B cell (primary cell): ENCODE results near the gene SCN3B. TPM values are rescaled to one million over a fixed set of nuclear protein-coding genes. Genes with fewer than 3 reads are reported as not detected.

Experiments
- ATAC-seq: fragments of 200-7000 bp; cut with Tn5 transposase; one replicate; pipeline ENCODE4 v1.10.0; 2021; ENCODE audit warnings: low read depth, mild to moderate bottlenecking, moderate number of reproducible peaks, moderate library complexity
- CTCF ChIA-PET: fragments of 350-600 bp; sonication (Branson Sonifier 250); formaldehyde crosslinking; loops from one replicate; lab custom pipeline; 2021; ENCODE audit warnings: antibody characterized with exemption, inconsistent platforms; lab: Charles Lee
- POLR2A ChIA-PET: fragments of 350-600 bp; sonication (Branson Sonifier 250); formaldehyde crosslinking; loops from one replicate; lab custom pipeline; 2021; ENCODE audit warnings: antibody characterized with exemption; lab: Charles Lee
- DNase-seq: peaks from one replicate; pipeline ENCODE4 v3.0.0; 2013
- H2AFZ ChIP-seq: 2 replicates; pipeline ENCODE4 v1.6.1; 2012; ENCODE audit warnings: mild to moderate bottlenecking, low read depth, low read length; ENCODE audit not compliant: insufficient read depth, poor library complexity, severe bottlenecking
- H3K27ac ChIP-seq, 2 donors: 1 replicate in 1 of 2; 2 replicates in 1 of 2; pipeline ENCODE4 v1.5.1; 2012 to 2013; ENCODE audit warnings: low read length in 2 of 2, mild to moderate bottlenecking in 2 of 2, moderate library complexity in 1 of 2
- H3K27me3 ChIP-seq, 4 experiments: fragments of 200-600 bp in 1 of 4; sonication (generic) in 1 of 4; replicated peaks in 1 of 4; 1 replicate in 2 of 4; 2 replicates in 2 of 4; pipeline versions ENCODE4 v1.6.1 to v1.7.0; 2013 to 2016; ENCODE audit warnings: low read length in 3 of 4, mild to moderate bottlenecking in 2 of 4, mixed read lengths in 1 of 4, moderate library complexity in 1 of 4; ENCODE audit not compliant: insufficient read depth in 4 of 4, control insufficient read depth in 3 of 4; ENCODE audit errors: control extremely low read depth in 1 of 4
- H3K36me3 ChIP-seq, 2 experiments: replicated peaks in 1 of 2; 1 replicate in 1 of 2; 2 replicates in 1 of 2; pipeline versions ENCODE4 v1.6.1 to v1.7.1; 2013; ENCODE audit warnings: low read length in 1 of 2; ENCODE audit not compliant: insufficient read depth in 2 of 2, control insufficient read depth in 1 of 2; ENCODE audit errors: control extremely low read depth in 1 of 2, extremely low read depth in 1 of 2
- H3K4me1 ChIP-seq, 2 donors: fragments of 200-600 bp in 1 of 2; sonication (generic) in 1 of 2; 1 replicate in 1 of 2; 2 replicates in 1 of 2; pipeline versions ENCODE4 v1.5.1 to v1.6.1; 2013 to 2017; ENCODE audit warnings: low read length in 2 of 2; ENCODE audit not compliant: control insufficient read depth in 2 of 2, insufficient read depth in 2 of 2
- H3K4me2 ChIP-seq: replicated peaks from 2 replicates; pipeline ENCODE3; 2012; ENCODE audit warnings: mild to moderate bottlenecking, low read depth, low read length; ENCODE audit not compliant: poor library complexity, severe bottlenecking
- H3K4me3 ChIP-seq, 5 experiments: fragments of 200-600 bp in 1 of 5; sonication (generic) in 1 of 5; 1 replicate in 3 of 5; 2 replicates in 2 of 5; pipeline versions ENCODE4 v1.5.1 to v1.7.0; 2011 to 2016; ENCODE audit warnings: low read length in 4 of 5, mild to moderate bottlenecking in 4 of 5, low read depth in 2 of 5, control low read depth in 1 of 5, moderate library complexity in 1 of 5; ENCODE audit not compliant: insufficient read depth in 1 of 5; ENCODE audit errors: control extremely low read depth in 1 of 5, extremely low read depth in 1 of 5
- H3K79me2 ChIP-seq: fragments of 200-600 bp; sonication (generic); one replicate; pipeline ENCODE4 v1.6.0; 2016; ENCODE audit warnings: low read length; ENCODE audit not compliant: control insufficient read depth, insufficient read depth
- H3K9ac ChIP-seq: fragments of 200-600 bp; sonication (generic); 2 replicates; pipeline ENCODE4 v1.6.1; 2017; ENCODE audit warnings: mild to moderate bottlenecking, low read length, moderate library complexity
- H3K9me3 ChIP-seq, 3 donors: one replicate each; pipeline versions ENCODE4 v1.6.1 to v1.7.1; 2013; ENCODE audit warnings: low read length in 2 of 3; ENCODE audit not compliant: control insufficient read depth in 2 of 3, insufficient read depth in 1 of 3; ENCODE audit errors: control extremely low read depth in 1 of 3
- H4K20me1 ChIP-seq: 2 replicates; pipeline ENCODE4 v1.6.0; 2012; ENCODE audit warnings: mild to moderate bottlenecking, low read length; ENCODE audit not compliant: insufficient read depth, control insufficient read depth, poor library complexity, severe bottlenecking
- H3K27ac Mint-ChIP-seq: one replicate; pipeline ENCODE4 v1.8.0; 2021; ENCODE audit warnings: mixed read lengths
- H3K27me3 Mint-ChIP-seq: one replicate; pipeline ENCODE4 v1.8.0; 2021; ENCODE audit warnings: mixed read lengths
- H3K4me1 Mint-ChIP-seq: one replicate; pipeline ENCODE4 v1.8.0; 2021; ENCODE audit warnings: mixed read lengths
- H3K4me3 Mint-ChIP-seq: one replicate; pipeline ENCODE4 v1.8.0; 2021; ENCODE audit warnings: mixed read lengths
- H3K9me3 Mint-ChIP-seq: one replicate; pipeline ENCODE4 v1.8.0; 2022; ENCODE audit warnings: mixed read lengths; ENCODE audit not compliant: insufficient read depth
- EZH2 ChIP-seq: IDR thresholded peaks from 2 replicates; pipeline ENCODE4 v1.6.1; 2012; ENCODE audit warnings: borderline replicate concordance, low read depth, mild to moderate bottlenecking, moderate library complexity, low read length; ENCODE audit not compliant: insufficient read depth, poor library complexity, severe bottlenecking
- WGBS: methylation state at CpG from one replicate; pipeline ENCODE4 v1.1.5; 2013; ENCODE audit warnings: missing lambda C conversion rate; ENCODE audit not compliant: insufficient coverage; 5-methylcytosine and 5-hydroxymethylcytosine counted together
- intact Hi-C: fragments of 100-400 bp; cut with micrococcal nuclease; formaldehyde crosslinking; loops from one replicate; pipeline ENCODE4 v1.10.0; 2022
- polyA plus RNA-seq: library from polyadenylated mRNA; depleted of rRNA; stranded (reverse); fragments of >200 nt; gene quantifications from 2 replicates; pipeline ENCODE4 v1.2.3, GENCODE V29; 2012
- total RNA-seq, 2 donors: library from RNA; stranded (reverse); fragments of 120-200 nt in 1 of 2; gene quantifications; 1 replicate in 1 of 2; 2 replicates in 1 of 2; pipeline versions ENCODE4 v1.2.3 to v1.2.4, GENCODE V29; 2013 to 2022
- TF ChIP-seq, protein P1 (sequence below): fragments of 200-600 bp; IDR thresholded peaks from one replicate; pipeline ENCODE4 v1.8.0; 2022; ENCODE audit warnings: antibody characterized with exemption, mild to moderate bottlenecking

Gene SCN3B
- total and polyA plus RNA-seq, 2 donors (not counting 1 experiment from before 2014, with no cell fraction given), result not detected

GRCh38 chr11:123642435-123642834, 12.0 kb downstream of the SCN3B start:
- no peaks in the 10 kb centered on the region for H4K20me1 ChIP-seq
- H3K27me3 Mint-ChIP-seq, result peaks cover 37% of the 10 kb centered on the region
- H3K9ac ChIP-seq, result no peak overlapping the region
- no peaks in the 10 kb centered on the region for H3K9me3 Mint-ChIP-seq
- H3K27ac Mint-ChIP-seq, result no peak overlapping the region
- peaks cover 0 to 13% (median 5%) of the 10 kb centered on the region in 4 experiments for H3K27me3 ChIP-seq
- H3K4me1 ChIP-seq, result peaks cover 0 to 6% of the 10 kb centered on the region in 2 donors
- H3K4me1 Mint-ChIP-seq, result peaks cover 3% of the 10 kb centered on the region
- no peaks in the 10 kb centered on the region for H3K79me2 ChIP-seq
- no peak overlapping the region for H3K4me3 Mint-ChIP-seq
- H3K4me3 ChIP-seq, result no peak overlapping the region
- no peaks in the 10 kb centered on the region for H3K36me3 ChIP-seq
- ChIA-PET POLR2A (no interaction called here), CTCF (interaction anchor here (2.3 to 3.3 kb wide), 2 partner anchors 10 to 64 kb away, joined by 5 to 28 read pairs; no protein-coding TSS in a partner anchor)
- no peaks in the 10 kb centered on the region for H3K9me3 ChIP-seq
- DNase-seq (no peak), ATAC-seq (no peak)
- H3K27ac ChIP-seq, result no peak overlapping the region
- TF ChIP-seq EZH2, result no peak
- TF ChIP-seq, protein P1, sequence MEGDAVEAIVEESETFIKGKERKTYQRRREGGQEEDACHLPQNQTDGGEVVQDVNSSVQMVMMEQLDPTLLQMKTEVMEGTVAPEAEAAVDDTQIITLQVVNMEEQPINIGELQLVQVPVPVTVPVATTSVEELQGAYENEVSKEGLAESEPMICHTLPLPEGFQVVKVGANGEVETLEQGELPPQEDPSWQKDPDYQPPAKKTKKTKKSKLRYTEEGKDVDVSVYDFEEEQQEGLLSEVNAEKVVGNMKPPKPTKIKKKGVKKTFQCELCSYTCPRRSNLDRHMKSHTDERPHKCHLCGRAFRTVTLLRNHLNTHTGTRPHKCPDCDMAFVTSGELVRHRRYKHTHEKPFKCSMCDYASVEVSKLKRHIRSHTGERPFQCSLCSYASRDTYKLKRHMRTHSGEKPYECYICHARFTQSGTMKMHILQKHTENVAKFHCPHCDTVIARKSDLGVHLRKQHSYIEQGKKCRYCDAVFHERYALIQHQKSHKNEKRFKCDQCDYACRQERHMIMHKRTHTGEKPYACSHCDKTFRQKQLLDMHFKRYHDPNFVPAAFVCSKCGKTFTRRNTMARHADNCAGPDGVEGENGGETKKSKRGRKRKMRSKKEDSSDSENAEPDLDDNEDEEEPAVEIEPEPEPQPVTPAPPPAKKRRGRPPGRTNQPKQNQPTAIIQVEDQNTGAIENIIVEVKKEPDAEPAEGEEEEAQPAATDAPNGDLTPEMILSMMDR, result no peak
- no peak overlapping the region for H3K4me2 ChIP-seq
- intact Hi-C loops, result no loop called here
- WGBS, result 98% methylated on average over 15 of the region's 15 CpGs
- H2AFZ ChIP-seq, result no peak overlapping the region

GRCh38 chr11:123641495-123641840, 13.0 kb downstream of the SCN3B start:
- DNase-seq, result no peak
- 60% methylated on average over 3 of the region's 4 CpGs for WGBS
- no peak overlapping the region for H3K27ac ChIP-seq
- ChIA-PET POLR2A (no interaction called here), CTCF (interaction anchor here (2.3 to 3.3 kb wide), 2 partner anchors 11 to 65 kb away, joined by 5 to 28 read pairs; no protein-coding TSS in a partner anchor)
- intact Hi-C loops, result loop anchor here (1.0 kb wide), 2 partner anchors 66 to 70 kb away; no protein-coding TSS in a partner anchor
- no peak overlapping the region for H3K9ac ChIP-seq
- Mint-ChIP-seq H3K27me3 (peaks cover 40% of the 10 kb centered on the region), H3K9me3 (no peaks in the 10 kb centered on the region), H3K4me1 (peaks cover 3% of the 10 kb centered on the region), H3K27ac (no peak overlapping the region), H3K4me3 (no peak overlapping the region)
- H3K9me3 ChIP-seq, result no peaks in the 10 kb centered on the region
- peak overlapping the region; percentile 9 for H2AFZ ChIP-seq
- peaks cover 0 to 6% of the 10 kb centered on the region in 2 donors for H3K4me1 ChIP-seq
- TF ChIP-seq, protein P1, result no peak
- TF ChIP-seq EZH2, result no peak
- no peak overlapping the region for H3K4me3 ChIP-seq
- H3K36me3 ChIP-seq, result no peaks in the 10 kb centered on the region
- peaks cover 0 to 10% (median 4%) of the 10 kb centered on the region in 4 experiments for H3K27me3 ChIP-seq
- no peaks in the 10 kb centered on the region for H4K20me1 ChIP-seq
- H3K4me2 ChIP-seq, result no peak overlapping the region
- H3K79me2 ChIP-seq, result no peaks in the 10 kb centered on the region
- no peak for ATAC-seq
